ENCODE measurements around the gene PACSIN2.

The PACSIN2 gene

GRCh38 chr22:42934338-42934737 is 80.6 kb downstream of the PACSIN2 start:
- no peak for DNase-seq (ENCODE audit: extremely low read depth, low read depth)
- TF ChIP-seq CTCF (IDR thresholded peaks at IDR 0.05; ENCODE audit: low read depth, low read length): no peak

- no peak for TF ChIP-seq CTCF (IDR thresholded peaks at IDR 0.05; ENCODE audit: low read depth, low read length)
- DNase-seq (ENCODE audit: extremely low read depth, low read depth): peak; percentile 86
Measured at GRCh38 chr22:42933485-42934091, 81.4 kb downstream of the PACSIN2 start.

GRCh38 chr22:42932857-42933484 is 82.0 kb downstream of the PACSIN2 start:
- TF ChIP-seq CTCF (IDR thresholded peaks at IDR 0.05; ENCODE audit: low read depth, low read length): no peak
- no peak for DNase-seq (ENCODE audit: extremely low read depth, low read depth)

GRCh38 chr22:42932197-42932519 is 82.8 kb downstream of the PACSIN2 start:
- no peak for DNase-seq (ENCODE audit: extremely low read depth, low read depth)
- TF ChIP-seq CTCF (IDR thresholded peaks at IDR 0.05; ENCODE audit: low read depth, low read length): no peak

- TF ChIP-seq CTCF (IDR thresholded peaks at IDR 0.05; ENCODE audit: low read depth, low read length): no peak
- no peak for DNase-seq (ENCODE audit: extremely low read depth, low read depth)
Measured at GRCh38 chr22:42931421-42932196, 83.3 kb downstream of the PACSIN2 start.

GRCh38 chr22:42930810-42931420 is 84.0 kb downstream of the PACSIN2 start:
- peak; percentile 9 for TF ChIP-seq CTCF (IDR thresholded peaks at IDR 0.05; ENCODE audit: low read depth, low read length)
- no peak for DNase-seq (ENCODE audit: extremely low read depth, low read depth)

- no peak for DNase-seq (ENCODE audit: extremely low read depth, low read depth)
- TF ChIP-seq CTCF (IDR thresholded peaks at IDR 0.05; ENCODE audit: low read depth, low read length): no peak
Measured at GRCh38 chr22:42929838-42930155, 85.2 kb downstream of the PACSIN2 start.
